Activated CD4-positive, alpha-beta T cell treated with anti-CD3 and anti-CD28 coated beads, Interleukin-2, Interleukin-6, amounts not matched to agents 100 ng/mL and 50 ng/mL, durations not matched to agents 16 hours and 8 hours (primary cell): Measurements from ENCODE around the gene FBXO3.

Experiments
- DNase-seq: peaks from one replicate; pipeline ENCODE4 v3.0.0-alpha.2; 2020

FBXO3 gene

GRCh38 chr11:33700063-33700501 is 74.2 kb downstream of the FBXO3 start:
- DNase-seq, result no peak

GRCh38 chr11:33699515-33700062 is 74.7 kb downstream of the FBXO3 start:
- DNase-seq, result no peak

- no peak for DNase-seq
Measured at GRCh38 chr11:33698921-33699320, 75.4 kb downstream of the FBXO3 start.

- DNase-seq, result no peak
Measured at GRCh38 chr11:33697997-33698396, 76.3 kb downstream of the FBXO3 start.

- DNase-seq, result no peak
Measured at GRCh38 chr11:33696931-33697638, 77.2 kb downstream of the FBXO3 start.

- no peak for DNase-seq
Measured at GRCh38 chr11:33696411-33696810, 77.9 kb downstream of the FBXO3 start.

- DNase-seq, result no peak
Measured at GRCh38 chr11:33695051-33695566, 79.2 kb downstream of the FBXO3 start.

GRCh38 chr11:33694346-33695050 is 79.8 kb downstream of the FBXO3 start:
- no peak for DNase-seq

- DNase-seq, result no peak
Measured at GRCh38 chr11:33692541-33692940, 81.8 kb downstream of the FBXO3 start.

GRCh38 chr11:33692013-33692504 is 82.3 kb downstream of the FBXO3 start:
- no peak for DNase-seq

- DNase-seq, result no peak
Measured at GRCh38 chr11:33691066-33691864, 83.1 kb downstream of the FBXO3 start.
